T-helper 1 cell treated with Interleukin-12 subunit alpha and Interleukin-12 subunit beta and Interleukin-4 antibody, amounts not matched to agents 30 μg/mL and 1 μg/mL, for 36 hours (primary cell): ENCODE measurements around the gene PARM1.

ENCODE experiments used
- H3K27ac Mint-ChIP-seq: one replicate; pipeline ENCODE4 v1.8.0; 2021; ENCODE audit warnings: mild to moderate bottlenecking, mixed read lengths
- H3K27me3 Mint-ChIP-seq: one replicate; pipeline ENCODE4 v1.8.0; 2021; ENCODE audit warnings: low read depth, mixed read lengths
- H3K36me3 Mint-ChIP-seq: one replicate; pipeline ENCODE4 v1.8.0; 2021; ENCODE audit warnings: low read depth, mixed read lengths
- H3K4me1 Mint-ChIP-seq: one replicate; pipeline ENCODE4 v1.8.0; 2021; ENCODE audit warnings: low read depth, mixed read lengths
- H3K4me3 Mint-ChIP-seq: one replicate; pipeline ENCODE4 v1.8.0; 2021; ENCODE audit warnings: mild to moderate bottlenecking, moderate library complexity, mixed read lengths
- H3K9me3 Mint-ChIP-seq: one replicate; pipeline ENCODE4 v1.8.0; 2021; ENCODE audit warnings: mixed read lengths

Gene PARM1, protein sequence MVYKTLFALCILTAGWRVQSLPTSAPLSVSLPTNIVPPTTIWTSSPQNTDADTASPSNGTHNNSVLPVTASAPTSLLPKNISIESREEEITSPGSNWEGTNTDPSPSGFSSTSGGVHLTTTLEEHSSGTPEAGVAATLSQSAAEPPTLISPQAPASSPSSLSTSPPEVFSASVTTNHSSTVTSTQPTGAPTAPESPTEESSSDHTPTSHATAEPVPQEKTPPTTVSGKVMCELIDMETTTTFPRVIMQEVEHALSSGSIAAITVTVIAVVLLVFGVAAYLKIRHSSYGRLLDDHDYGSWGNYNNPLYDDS

GRCh38 chr4:74932832-74933561, at the start of gene PARM1:
Gene PARM1, plus strand, starts transcription at chr4:74933116. Its CDS starts 212 bp downstream, at chr4:74933328.
- H3K4me1 Mint-ChIP-seq, result peaks cover 11% of the 10 kb centered on the region

DNA sequence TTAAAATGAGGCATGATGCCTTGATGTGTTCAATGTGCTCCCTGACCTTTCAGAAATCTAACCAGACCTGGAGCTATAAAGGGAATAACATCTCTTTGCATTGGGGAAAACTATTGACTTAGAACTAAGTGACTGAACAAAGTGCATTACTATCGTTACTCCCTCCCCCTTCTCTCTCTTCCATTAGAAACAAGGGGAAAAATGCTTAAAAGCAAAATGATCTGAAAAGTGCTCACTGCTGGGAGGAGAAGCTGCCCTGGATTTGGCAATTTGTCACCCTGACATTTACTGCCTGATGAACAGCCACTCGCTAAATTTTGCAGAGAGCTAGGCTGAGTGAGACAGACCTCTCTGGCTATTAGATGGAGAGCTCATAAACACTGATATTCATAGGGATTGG, 48.6 kb upstream of the PARM1 start:
- Mint-ChIP-seq H3K36me3 (no peaks in the 10 kb centered on the region), H3K4me1 (no peaks in the 10 kb centered on the region), H3K4me3 (no peak overlapping the region), H3K9me3 (no peaks in the 10 kb centered on the region), H3K27me3 (no peaks in the 10 kb centered on the region), H3K27ac (no peak overlapping the region)

More at GRCh38 chr4:74932832-74933561, at the start of gene PARM1:
- Mint-ChIP-seq H3K27me3 (peaks cover 66% of the 10 kb centered on the region), H3K9me3 (no peaks in the 10 kb centered on the region), H3K4me3 (peak within 1 kb of the TSS; percentile 64), H3K27ac (no peak within 1 kb of the TSS), H3K36me3 (no peaks in the 10 kb centered on the region)

- no peaks in the 10 kb centered on the region for H3K4me1 Mint-ChIP-seq
- H3K36me3 Mint-ChIP-seq, result no peaks in the 10 kb centered on the region
- no peak overlapping the region for H3K4me3 Mint-ChIP-seq
- no peaks in the 10 kb centered on the region for H3K27me3 Mint-ChIP-seq
- no peaks in the 10 kb centered on the region for H3K9me3 Mint-ChIP-seq
- H3K27ac Mint-ChIP-seq, result no peak overlapping the region
Observed at GRCh38 chr4:74886484-74886883, 46.4 kb upstream of the PARM1 start.

DNA sequence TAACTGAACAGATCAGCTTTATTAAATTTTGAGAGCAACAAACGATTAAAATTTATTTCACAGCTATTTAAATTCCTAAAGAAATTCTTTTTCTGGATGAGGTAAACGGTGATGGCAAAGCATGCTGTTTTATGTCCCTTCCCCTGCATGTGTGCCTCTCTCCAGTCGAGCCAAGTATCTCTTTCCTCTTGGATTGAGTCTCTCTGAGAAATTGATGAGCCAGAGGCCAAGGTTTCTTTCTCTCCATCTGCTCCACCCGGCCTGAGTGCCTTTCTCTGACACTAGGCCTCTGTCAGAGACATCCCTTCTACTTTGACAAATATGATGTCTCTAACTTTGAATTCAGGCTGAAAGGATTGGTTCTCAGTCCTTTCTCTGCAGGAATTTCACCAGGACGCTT, 42.6 kb upstream of the PARM1 start:
- H3K27ac Mint-ChIP-seq, result no peak overlapping the region
- no peak overlapping the region for H3K4me3 Mint-ChIP-seq
- no peaks in the 10 kb centered on the region for H3K36me3 Mint-ChIP-seq
- no peaks in the 10 kb centered on the region for H3K9me3 Mint-ChIP-seq
- H3K27me3 Mint-ChIP-seq, result no peaks in the 10 kb centered on the region
- no peaks in the 10 kb centered on the region for H3K4me1 Mint-ChIP-seq

GRCh38 chr4:74891037-74891436, 41.9 kb upstream of the PARM1 start:
- H3K36me3 Mint-ChIP-seq, result no peaks in the 10 kb centered on the region
- no peaks in the 10 kb centered on the region for H3K27me3 Mint-ChIP-seq
- no peaks in the 10 kb centered on the region for H3K4me1 Mint-ChIP-seq
- H3K27ac Mint-ChIP-seq, result no peak overlapping the region
- no peak overlapping the region for H3K4me3 Mint-ChIP-seq
- H3K9me3 Mint-ChIP-seq, result no peaks in the 10 kb centered on the region

DNA sequence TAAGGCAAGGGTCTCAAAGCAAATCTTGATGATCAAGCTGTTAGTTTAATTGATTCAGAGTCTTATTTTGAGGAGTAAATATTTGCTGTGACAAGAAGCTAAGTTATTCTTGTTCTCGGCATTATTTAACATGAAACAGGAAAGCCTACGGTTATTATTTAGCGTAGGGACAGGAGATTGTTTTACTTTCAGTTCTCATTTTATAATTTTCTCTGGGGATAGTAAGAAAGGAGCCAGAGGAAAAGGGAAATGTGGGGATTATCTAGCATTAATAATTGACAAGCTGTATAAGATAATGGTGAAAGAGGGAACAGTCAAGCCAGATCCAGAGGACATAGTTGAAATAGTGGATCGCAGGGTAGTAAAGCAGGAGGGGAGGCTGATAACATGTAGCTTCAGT, 39.7 kb upstream of the PARM1 start:
- no peaks in the 10 kb centered on the region for H3K27me3 Mint-ChIP-seq
- H3K4me1 Mint-ChIP-seq, result no peaks in the 10 kb centered on the region
- H3K36me3 Mint-ChIP-seq, result no peaks in the 10 kb centered on the region

GRCh38 chr4:74896595-74896994, 36.3 kb upstream of the PARM1 start:
- no peaks in the 10 kb centered on the region for H3K9me3 Mint-ChIP-seq
- no peak overlapping the region for H3K4me3 Mint-ChIP-seq
- H3K27me3 Mint-ChIP-seq, result no peaks in the 10 kb centered on the region
- H3K27ac Mint-ChIP-seq, result no peak overlapping the region
- no peaks in the 10 kb centered on the region for H3K36me3 Mint-ChIP-seq
- no peaks in the 10 kb centered on the region for H3K4me1 Mint-ChIP-seq

More for the DNA sequence above, 39.7 kb upstream of the PARM1 start:
- Mint-ChIP-seq H3K9me3 (no peaks in the 10 kb centered on the region), H3K27ac (no peak overlapping the region), H3K4me3 (no peak overlapping the region)

DNA sequence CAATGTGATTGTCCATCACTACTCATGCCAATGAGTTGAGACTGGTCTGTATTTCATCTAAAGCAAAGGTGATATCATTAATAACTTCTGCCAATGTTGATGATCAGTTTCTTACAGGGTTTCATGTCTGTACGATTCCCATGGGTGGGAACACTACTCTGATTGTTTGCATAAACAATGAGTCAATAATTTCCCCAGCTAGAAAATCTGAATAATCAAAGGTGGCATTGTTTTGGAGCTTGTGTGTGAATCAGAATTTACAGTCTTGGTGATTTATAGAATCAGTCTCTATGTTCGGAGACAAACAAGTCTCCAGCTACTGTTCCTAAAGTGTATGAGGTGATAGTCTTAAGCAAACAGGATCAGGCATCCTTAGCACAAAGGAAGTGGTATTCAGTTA, 35.5 kb upstream of the PARM1 start:
- no peaks in the 10 kb centered on the region for H3K27me3 Mint-ChIP-seq
- H3K4me3 Mint-ChIP-seq, result no peak overlapping the region
- no peaks in the 10 kb centered on the region for H3K4me1 Mint-ChIP-seq
- no peaks in the 10 kb centered on the region for H3K36me3 Mint-ChIP-seq
- no peaks in the 10 kb centered on the region for H3K9me3 Mint-ChIP-seq
- H3K27ac Mint-ChIP-seq, result no peak overlapping the region

GRCh38 chr4:74900862-74901261, 32.1 kb upstream of the PARM1 start:
- Mint-ChIP-seq H3K27me3 (peaks cover 4% of the 10 kb centered on the region), H3K4me3 (no peak overlapping the region), H3K9me3 (no peaks in the 10 kb centered on the region), H3K36me3 (no peaks in the 10 kb centered on the region), H3K4me1 (no peaks in the 10 kb centered on the region), H3K27ac (no peak overlapping the region)

DNA sequence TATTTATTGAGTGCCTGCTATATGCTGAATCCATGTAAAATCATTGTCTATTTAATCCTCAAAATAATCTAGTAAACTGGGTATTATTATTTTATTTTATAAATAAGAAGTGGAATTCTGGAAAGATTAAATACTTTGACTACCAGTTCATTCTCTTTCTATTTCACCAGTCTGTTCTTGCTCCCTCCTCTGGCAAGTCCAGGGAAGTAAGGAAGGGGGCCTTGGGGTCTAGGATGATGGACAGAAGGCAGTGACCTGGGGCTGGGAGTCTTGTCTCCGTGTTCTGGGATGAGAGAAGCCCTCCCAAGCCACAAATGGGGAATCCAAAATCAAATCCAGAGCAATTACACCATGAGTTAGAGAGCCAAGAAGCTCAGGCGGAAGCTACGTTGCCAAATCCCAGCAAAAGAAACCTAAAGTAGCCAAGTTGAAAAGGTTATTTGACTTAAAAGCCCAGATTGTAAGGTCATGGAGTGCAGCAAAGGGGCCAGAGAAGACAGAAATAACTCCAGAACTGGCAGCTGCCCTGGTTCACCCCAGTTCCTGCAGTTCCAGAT, 28.3 kb upstream of the PARM1 start:
- Mint-ChIP-seq H3K27ac (no peak overlapping the region), H3K27me3 (peaks cover 4% of the 10 kb centered on the region), H3K4me1 (no peaks in the 10 kb centered on the region), H3K4me3 (no peak overlapping the region), H3K36me3 (no peaks in the 10 kb centered on the region), H3K9me3 (no peaks in the 10 kb centered on the region)

DNA sequence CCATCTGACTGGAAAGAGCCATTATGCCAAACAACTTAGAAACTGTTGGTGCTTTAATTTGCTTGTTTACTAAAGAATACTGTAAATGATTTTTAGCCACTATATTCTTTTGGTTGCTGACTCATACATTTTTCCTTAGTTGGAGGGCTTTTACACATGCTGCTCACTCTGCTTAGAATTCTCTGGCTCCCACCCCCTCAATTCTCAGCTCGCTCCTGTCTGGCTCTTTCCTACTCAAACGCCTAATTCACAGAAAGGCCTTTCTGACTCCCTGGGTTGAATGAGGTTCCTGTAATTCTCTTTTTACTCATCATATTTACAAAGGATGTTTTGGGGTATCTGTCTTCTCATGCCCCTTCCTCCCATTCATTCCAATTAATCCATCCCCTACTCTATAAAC, 26.1 kb upstream of the PARM1 start:
- Mint-ChIP-seq H3K4me1 (no peaks in the 10 kb centered on the region), H3K4me3 (no peak overlapping the region), H3K9me3 (peaks cover under 1% of the 10 kb centered on the region), H3K36me3 (no peaks in the 10 kb centered on the region), H3K27ac (no peak overlapping the region), H3K27me3 (peaks cover 4% of the 10 kb centered on the region)

- Mint-ChIP-seq H3K4me3 (no peak overlapping the region), H3K27me3 (no peaks in the 10 kb centered on the region), H3K9me3 (no peaks in the 10 kb centered on the region), H3K4me1 (no peaks in the 10 kb centered on the region), H3K36me3 (no peaks in the 10 kb centered on the region), H3K27ac (no peak overlapping the region)
Observed at GRCh38 chr4:74919783-74920182, 13.1 kb upstream of the PARM1 start.

GRCh38 chr4:74920704-74921103, 12.2 kb upstream of the PARM1 start:
- no peaks in the 10 kb centered on the region for H3K9me3 Mint-ChIP-seq
- no peaks in the 10 kb centered on the region for H3K4me1 Mint-ChIP-seq
- H3K27ac Mint-ChIP-seq, result no peak overlapping the region
- H3K36me3 Mint-ChIP-seq, result no peaks in the 10 kb centered on the region
- no peaks in the 10 kb centered on the region for H3K27me3 Mint-ChIP-seq
- H3K4me3 Mint-ChIP-seq, result no peak overlapping the region

DNA sequence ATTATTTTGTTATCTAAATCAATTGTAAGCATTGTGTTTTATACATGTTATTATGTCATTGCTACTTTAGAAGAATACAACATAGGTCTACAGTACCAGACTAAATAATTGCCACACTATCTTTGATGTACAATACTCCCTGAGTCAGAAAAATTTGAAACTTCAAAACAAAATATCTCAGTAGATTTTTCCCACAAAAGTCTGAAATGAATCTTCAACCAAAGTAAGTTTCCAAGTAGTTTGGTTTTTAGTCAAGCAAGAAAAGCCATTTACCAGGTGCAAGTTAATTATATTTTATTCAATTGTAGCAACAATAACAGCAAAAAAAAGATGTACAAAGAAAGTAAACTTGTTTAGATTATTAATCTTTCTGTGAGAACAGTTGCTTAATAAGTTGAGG, 11.4 kb upstream of the PARM1 start:
- Mint-ChIP-seq H3K9me3 (no peaks in the 10 kb centered on the region), H3K36me3 (no peaks in the 10 kb centered on the region), H3K27ac (no peak overlapping the region), H3K4me3 (no peak overlapping the region), H3K27me3 (no peaks in the 10 kb centered on the region), H3K4me1 (no peaks in the 10 kb centered on the region)

- peaks cover 11% of the 10 kb centered on the region for H3K27me3 Mint-ChIP-seq
- no peak overlapping the region for H3K4me3 Mint-ChIP-seq
- H3K36me3 Mint-ChIP-seq, result no peaks in the 10 kb centered on the region
- H3K4me1 Mint-ChIP-seq, result no peaks in the 10 kb centered on the region
- H3K27ac Mint-ChIP-seq, result no peak overlapping the region
- no peaks in the 10 kb centered on the region for H3K9me3 Mint-ChIP-seq
Observed at GRCh38 chr4:74926007-74926406, 6.9 kb upstream of the PARM1 start.
